Keratinocyte (primary cell): ENCODE results near the gene KLF16. TPM values are rescaled to one million over a fixed set of nuclear protein-coding genes. Genes with fewer than 3 reads are reported as not detected.

Experiments used
- DNase-seq: peaks from one replicate; pipeline ENCODE4 v3.0.0-alpha.2; 2011; ENCODE audit warnings: low read depth, missing footprints, low spot score
- FAIRE-seq: peaks from 2 replicates; lab custom pipeline; 2011; peaks lifted over from hg19 to GRCh38; lab: Jason Lieb, UNC
- H2AFZ ChIP-seq: 2 replicates; pipeline ENCODE4 v1.6.0; 2012; ENCODE audit warnings: low read length, control low read depth, inconsistent platforms; ENCODE audit not compliant: control insufficient read depth
- H3K27ac ChIP-seq: 2 replicates; pipeline ENCODE4 v1.5.1; 2011; ENCODE audit warnings: low read length; ENCODE audit not compliant: control insufficient read depth, insufficient read depth
- H3K27me3 ChIP-seq: 3 replicates; pipeline ENCODE4 v1.6.0; 2011; ENCODE audit warnings: low read length; ENCODE audit not compliant: control insufficient read depth, insufficient read depth; ENCODE audit errors: extremely low read depth
- H3K36me3 ChIP-seq, 2 experiments: 2 replicates in 1 of 2; 3 replicates in 1 of 2; pipeline ENCODE4 v1.5.1; 2011; ENCODE audit warnings: low read length in 2 of 2, mild to moderate bottlenecking in 1 of 2; ENCODE audit not compliant: control insufficient read depth in 2 of 2, insufficient read depth in 2 of 2; ENCODE audit errors: extremely low read depth in 1 of 2
- H3K4me1 ChIP-seq: 3 replicates; pipeline ENCODE4 v1.5.1; 2011; ENCODE audit warnings: low read length; ENCODE audit not compliant: control insufficient read depth, insufficient read depth; ENCODE audit errors: extremely low read depth
- H3K4me2 ChIP-seq: 3 replicates; pipeline ENCODE4 v1.6.0; 2011; ENCODE audit warnings: low read depth, low read length; ENCODE audit not compliant: control insufficient read depth, insufficient read depth; ENCODE audit errors: extremely low read depth
- H3K4me3 ChIP-seq, 3 experiments: fragments of 200-600 bp in 1 of 3; sonication (generic) in 1 of 3; 2 replicates in 2 of 3; 3 replicates in 1 of 3; pipeline ENCODE4 v1.5.1; 2011 to 2016; ENCODE audit warnings: low read length in 3 of 3, mild to moderate bottlenecking in 3 of 3, control low read depth in 2 of 3, inconsistent platforms in 1 of 3, low read depth in 1 of 3, mixed read lengths in 1 of 3, mixed run types in 1 of 3, moderate library complexity in 1 of 3; ENCODE audit not compliant: control insufficient read depth in 2 of 3, insufficient read depth in 2 of 3; ENCODE audit errors: extremely low read depth in 1 of 3
- H3K79me2 ChIP-seq: 2 replicates; pipeline ENCODE4 v1.6.0; 2012; ENCODE audit warnings: low read length; ENCODE audit not compliant: control insufficient read depth, insufficient read depth
- H3K9ac ChIP-seq: 3 replicates; pipeline ENCODE4 v1.6.0; 2011; ENCODE audit warnings: low read length; ENCODE audit not compliant: control insufficient read depth, insufficient read depth; ENCODE audit errors: extremely low read depth
- H3K9me1 ChIP-seq: 3 replicates; pipeline ENCODE4 v1.6.0; 2011; ENCODE audit warnings: low read length; ENCODE audit not compliant: control insufficient read depth, insufficient read depth; ENCODE audit errors: extremely low read depth
- H3K9me3 ChIP-seq: 2 replicates; pipeline ENCODE4 v1.5.1; 2012; ENCODE audit warnings: low read depth, low read length; ENCODE audit not compliant: control insufficient read depth
- H4K20me1 ChIP-seq: 3 replicates; pipeline ENCODE4 v1.6.0; 2011; ENCODE audit warnings: low read length; ENCODE audit not compliant: control insufficient read depth, insufficient read depth; ENCODE audit errors: extremely low read depth
- CTCF ChIP-seq, 3 experiments: IDR thresholded peaks in 1 of 3; conservative IDR thresholded peaks in 1 of 3; optimal IDR thresholded peaks in 1 of 3; 2 replicates in 2 of 3; 3 replicates in 1 of 3; pipeline versions ENCODE3 to v1.5.1; 2011; ENCODE audit warnings: low read length in 3 of 3, mild to moderate bottlenecking in 3 of 3, moderate library complexity in 2 of 3, control low read depth in 1 of 3, inconsistent platforms in 1 of 3; ENCODE audit not compliant: insufficient read depth in 2 of 3; ENCODE audit errors: extremely low read depth in 1 of 3
- EZH2 ChIP-seq: IDR thresholded peaks from one replicate; pipeline ENCODE4 v1.6.1; 2012; ENCODE audit warnings: inconsistent platforms, mild to moderate bottlenecking, low read length, moderate library complexity
- dilution Hi-C: fragments of 300-500 bp; cut with MboI; formaldehyde crosslinking; loops from one replicate; pipeline ENCODE4 v1.7.0; 2020; ENCODE audit warnings: low sequenced_read_pairs; ENCODE audit not compliant: extremely low pct_ligation_motif_present
- polyA plus RNA-seq, 5 experiments: library from polyadenylated mRNA; depleted of rRNA in 3 of 5; stranded (reverse) in 3 of 5; stranded (forward) in 1 of 5; unstranded in 1 of 5; fragments of >200 nt; gene quantifications; 1 replicate in 1 of 5; 2 replicates in 3 of 5; 3 replicates in 1 of 5; pipeline versions ENCODE4 v1.2.1 to v1.2.3, GENCODE V29; 2011 to 2012; ENCODE audit warnings: missing spikeins in 2 of 5, low read depth in 1 of 5, low replicate concordance in 1 of 5

Gene KLF16
- polyA plus RNA-seq, 1 donor (not counting 4 experiments of a cell fraction or from before 2014, with no cell fraction given) = 4.9 TPM

GRCh38 chr19:1871140-1871597, 7.8 kb upstream of the KLF16 start:
- DNase-seq = no peak

GRCh38 chr19:1868971-1869370, 5.6 kb upstream of the KLF16 start:
- peaks cover 0 to 2% of the 10 kb centered on the region in 2 experiments for H3K36me3 ChIP-seq
- H3K9me1 ChIP-seq = no peaks in the 10 kb centered on the region
- no peak overlapping the region for H3K4me3 ChIP-seq
- no peak overlapping the region for H3K4me2 ChIP-seq
- H3K79me2 ChIP-seq = peaks cover 24% of the 10 kb centered on the region
- DNase-seq = no peak
- peaks cover 14% of the 10 kb centered on the region for H3K4me1 ChIP-seq
- H3K9me3 ChIP-seq = no peaks in the 10 kb centered on the region
- no peak for TF ChIP-seq CTCF (optimal IDR thresholded peaks at IDR 0.05 in 1 of 3, IDR thresholded peaks at IDR 0.05 in 1 of 3, conservative IDR thresholded peaks at IDR 0.05 in 1 of 3; ENCODE audit: extremely low read depth in 1 of 3, insufficient read depth in 2 of 3, low read length in 3 of 3)
- no peak for TF ChIP-seq EZH2
- dilution Hi-C loops = no loop called here
- H2AFZ ChIP-seq = no peak overlapping the region
- no peak for FAIRE-seq
- no peaks in the 10 kb centered on the region for H3K27me3 ChIP-seq
- H4K20me1 ChIP-seq = no peaks in the 10 kb centered on the region
- H3K27ac ChIP-seq = no peak overlapping the region
- H3K9ac ChIP-seq = no peak overlapping the region

More at GRCh38 chr19:1871140-1871597, 7.8 kb upstream of the KLF16 start:
- Histone ChIP-seq H3K9me3 (no peaks in the 10 kb centered on the region), H3K36me3 (peaks cover 0 to 2% of the 10 kb centered on the region in 2 experiments), H4K20me1 (peaks cover 6% of the 10 kb centered on the region), H3K9ac (no peak overlapping the region), H3K9me1 (no peaks in the 10 kb centered on the region), H3K79me2 (peaks cover 44% of the 10 kb centered on the region), H3K4me3 (no peak overlapping the region), H3K4me1 (peaks cover 21% of the 10 kb centered on the region), H3K4me2 (no peak overlapping the region), H2AFZ (no peak overlapping the region), H3K27me3 (no peaks in the 10 kb centered on the region), H3K27ac (no peak overlapping the region)
- dilution Hi-C loops = no loop called here
- no peak for TF ChIP-seq EZH2
- no peak for TF ChIP-seq CTCF (optimal IDR thresholded peaks at IDR 0.05 in 1 of 3, IDR thresholded peaks at IDR 0.05 in 1 of 3, conservative IDR thresholded peaks at IDR 0.05 in 1 of 3; ENCODE audit: extremely low read depth in 1 of 3, insufficient read depth in 2 of 3, low read length in 3 of 3)
- FAIRE-seq = no peak
